NT2/D1 (cell line): Measurements from ENCODE around the gene IL12B.

Experiments
- YY1 ChIP-seq: IDR thresholded peaks from 2 replicates; pipeline ENCODE4 v1.6.1; 2011; ENCODE audit not compliant: insufficient read length, insufficient read depth
- ZNF274 ChIP-seq: IDR thresholded peaks from 2 replicates; pipeline ENCODE4 v1.6.1; 2011; ENCODE audit warnings: mild to moderate bottlenecking, low read depth, low read length

- no peak for TF ChIP-seq YY1
- no peak for TF ChIP-seq ZNF274
Observed at GRCh38 chr5:159339460-159339859, 9.2 kb upstream of the IL12B start.
